ENCODE data around the gene TECPR1. TPM values are rescaled to one million over a fixed set of nuclear protein-coding genes. Genes with fewer than 3 reads are reported as not detected.

Gene TECPR1
- total RNA-seq, 1 experiment from 2014 or later = 21.5 TPM

DNA sequence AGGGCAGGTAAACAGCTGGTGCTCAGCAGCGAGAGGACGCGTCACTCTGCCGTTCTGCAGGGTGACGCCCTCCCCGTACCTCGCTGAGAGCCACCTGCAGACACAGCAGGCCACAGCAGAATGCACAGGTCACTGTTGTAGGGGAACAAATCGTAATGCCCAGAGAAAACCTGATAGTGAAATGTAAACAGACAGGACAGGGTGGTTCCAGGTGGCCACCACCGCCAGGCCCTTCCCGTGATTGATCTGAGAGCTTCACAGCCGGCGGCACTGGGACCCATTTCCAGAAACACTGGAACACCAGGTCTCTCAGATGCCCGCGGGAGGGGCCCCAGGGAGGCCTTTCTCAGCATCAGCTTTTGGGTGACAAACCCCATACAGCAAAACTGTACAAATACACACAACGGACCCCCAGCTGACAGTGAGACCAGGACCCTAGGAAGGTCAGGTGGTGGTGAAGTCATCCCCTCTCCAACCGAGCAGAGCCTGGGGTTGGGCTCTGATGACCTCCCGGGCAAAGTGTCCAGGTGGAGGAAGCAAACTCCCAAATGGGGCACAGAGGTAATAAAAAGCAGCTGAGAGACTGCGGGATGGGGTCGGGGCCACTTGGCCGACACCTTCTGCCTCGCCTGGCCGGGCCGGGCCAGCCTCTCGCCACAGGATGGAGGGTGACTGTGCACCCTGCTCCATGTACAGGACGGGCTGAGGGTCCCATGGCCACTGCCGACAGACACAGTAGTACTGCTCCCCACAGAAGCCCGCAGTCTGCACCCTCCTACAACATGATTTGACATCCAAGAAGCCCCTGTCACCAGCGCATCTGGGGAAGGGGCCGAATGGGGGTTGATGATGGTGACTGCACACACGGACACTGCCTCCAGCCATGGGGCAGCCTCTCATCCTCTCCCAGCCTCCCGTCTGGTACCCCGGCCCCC is 36.2 kb downstream of the TECPR1 start:
- H3K4me3 Mint-ChIP-seq = no peak overlapping the region
- no peak for DNase-seq (ENCODE audit: low spot score)
- H3K27ac Mint-ChIP-seq = peak overlapping the region; percentile 68; the same call in 1 of the 2 replicates
- POLR2A ChIA-PET = no interaction called here
- no peak for TF ChIP-seq ZNF671 (CRISPR knock-in tag; IDR thresholded peaks at IDR 0.05)
- TF ChIP-seq, protein P1, sequence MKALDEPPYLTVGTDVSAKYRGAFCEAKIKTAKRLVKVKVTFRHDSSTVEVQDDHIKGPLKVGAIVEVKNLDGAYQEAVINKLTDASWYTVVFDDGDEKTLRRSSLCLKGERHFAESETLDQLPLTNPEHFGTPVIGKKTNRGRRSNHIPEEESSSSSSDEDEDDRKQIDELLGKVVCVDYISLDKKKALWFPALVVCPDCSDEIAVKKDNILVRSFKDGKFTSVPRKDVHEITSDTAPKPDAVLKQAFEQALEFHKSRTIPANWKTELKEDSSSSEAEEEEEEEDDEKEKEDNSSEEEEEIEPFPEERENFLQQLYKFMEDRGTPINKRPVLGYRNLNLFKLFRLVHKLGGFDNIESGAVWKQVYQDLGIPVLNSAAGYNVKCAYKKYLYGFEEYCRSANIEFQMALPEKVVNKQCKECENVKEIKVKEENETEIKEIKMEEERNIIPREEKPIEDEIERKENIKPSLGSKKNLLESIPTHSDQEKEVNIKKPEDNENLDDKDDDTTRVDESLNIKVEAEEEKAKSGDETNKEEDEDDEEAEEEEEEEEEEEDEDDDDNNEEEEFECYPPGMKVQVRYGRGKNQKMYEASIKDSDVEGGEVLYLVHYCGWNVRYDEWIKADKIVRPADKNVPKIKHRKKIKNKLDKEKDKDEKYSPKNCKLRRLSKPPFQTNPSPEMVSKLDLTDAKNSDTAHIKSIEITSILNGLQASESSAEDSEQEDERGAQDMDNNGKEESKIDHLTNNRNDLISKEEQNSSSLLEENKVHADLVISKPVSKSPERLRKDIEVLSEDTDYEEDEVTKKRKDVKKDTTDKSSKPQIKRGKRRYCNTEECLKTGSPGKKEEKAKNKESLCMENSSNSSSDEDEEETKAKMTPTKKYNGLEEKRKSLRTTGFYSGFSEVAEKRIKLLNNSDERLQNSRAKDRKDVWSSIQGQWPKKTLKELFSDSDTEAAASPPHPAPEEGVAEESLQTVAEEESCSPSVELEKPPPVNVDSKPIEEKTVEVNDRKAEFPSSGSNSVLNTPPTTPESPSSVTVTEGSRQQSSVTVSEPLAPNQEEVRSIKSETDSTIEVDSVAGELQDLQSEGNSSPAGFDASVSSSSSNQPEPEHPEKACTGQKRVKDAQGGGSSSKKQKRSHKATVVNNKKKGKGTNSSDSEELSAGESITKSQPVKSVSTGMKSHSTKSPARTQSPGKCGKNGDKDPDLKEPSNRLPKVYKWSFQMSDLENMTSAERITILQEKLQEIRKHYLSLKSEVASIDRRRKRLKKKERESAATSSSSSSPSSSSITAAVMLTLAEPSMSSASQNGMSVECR (CRISPR knock-in tag; IDR thresholded peaks at IDR 0.05; ENCODE audit: borderline replicate concordance) = no peak
- no peak for TF ChIP-seq GRHL2 (CRISPR knock-in tag; IDR thresholded peaks at IDR 0.05; ENCODE audit: insufficient replicate concordance, severe bottlenecking)
- no peak for TF ChIP-seq EMX1 (CRISPR knock-in tag; IDR thresholded peaks at IDR 0.05)
- TF ChIP-seq, protein P2, sequence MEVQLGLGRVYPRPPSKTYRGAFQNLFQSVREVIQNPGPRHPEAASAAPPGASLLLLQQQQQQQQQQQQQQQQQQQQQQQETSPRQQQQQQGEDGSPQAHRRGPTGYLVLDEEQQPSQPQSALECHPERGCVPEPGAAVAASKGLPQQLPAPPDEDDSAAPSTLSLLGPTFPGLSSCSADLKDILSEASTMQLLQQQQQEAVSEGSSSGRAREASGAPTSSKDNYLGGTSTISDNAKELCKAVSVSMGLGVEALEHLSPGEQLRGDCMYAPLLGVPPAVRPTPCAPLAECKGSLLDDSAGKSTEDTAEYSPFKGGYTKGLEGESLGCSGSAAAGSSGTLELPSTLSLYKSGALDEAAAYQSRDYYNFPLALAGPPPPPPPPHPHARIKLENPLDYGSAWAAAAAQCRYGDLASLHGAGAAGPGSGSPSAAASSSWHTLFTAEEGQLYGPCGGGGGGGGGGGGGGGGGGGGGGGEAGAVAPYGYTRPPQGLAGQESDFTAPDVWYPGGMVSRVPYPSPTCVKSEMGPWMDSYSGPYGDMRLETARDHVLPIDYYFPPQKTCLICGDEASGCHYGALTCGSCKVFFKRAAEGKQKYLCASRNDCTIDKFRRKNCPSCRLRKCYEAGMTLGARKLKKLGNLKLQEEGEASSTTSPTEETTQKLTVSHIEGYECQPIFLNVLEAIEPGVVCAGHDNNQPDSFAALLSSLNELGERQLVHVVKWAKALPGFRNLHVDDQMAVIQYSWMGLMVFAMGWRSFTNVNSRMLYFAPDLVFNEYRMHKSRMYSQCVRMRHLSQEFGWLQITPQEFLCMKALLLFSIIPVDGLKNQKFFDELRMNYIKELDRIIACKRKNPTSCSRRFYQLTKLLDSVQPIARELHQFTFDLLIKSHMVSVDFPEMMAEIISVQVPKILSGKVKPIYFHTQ (CRISPR knock-in tag; IDR thresholded peaks at IDR 0.05) = no peak
- TF ChIP-seq, protein P3, sequence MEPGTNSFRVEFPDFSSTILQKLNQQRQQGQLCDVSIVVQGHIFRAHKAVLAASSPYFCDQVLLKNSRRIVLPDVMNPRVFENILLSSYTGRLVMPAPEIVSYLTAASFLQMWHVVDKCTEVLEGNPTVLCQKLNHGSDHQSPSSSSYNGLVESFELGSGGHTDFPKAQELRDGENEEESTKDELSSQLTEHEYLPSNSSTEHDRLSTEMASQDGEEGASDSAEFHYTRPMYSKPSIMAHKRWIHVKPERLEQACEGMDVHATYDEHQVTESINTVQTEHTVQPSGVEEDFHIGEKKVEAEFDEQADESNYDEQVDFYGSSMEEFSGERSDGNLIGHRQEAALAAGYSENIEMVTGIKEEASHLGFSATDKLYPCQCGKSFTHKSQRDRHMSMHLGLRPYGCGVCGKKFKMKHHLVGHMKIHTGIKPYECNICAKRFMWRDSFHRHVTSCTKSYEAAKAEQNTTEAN (CRISPR knock-in tag; IDR thresholded peaks at IDR 0.05) = no peak
- no peak for TF ChIP-seq ESRRA (CRISPR knock-in tag; IDR thresholded peaks at IDR 0.05; ENCODE audit: borderline replicate concordance)
- TF ChIP-seq ZNF263 (CRISPR knock-in tag; IDR thresholded peaks at IDR 0.05; ENCODE audit: low read depth) = no peak
- TF ChIP-seq, protein P4, sequence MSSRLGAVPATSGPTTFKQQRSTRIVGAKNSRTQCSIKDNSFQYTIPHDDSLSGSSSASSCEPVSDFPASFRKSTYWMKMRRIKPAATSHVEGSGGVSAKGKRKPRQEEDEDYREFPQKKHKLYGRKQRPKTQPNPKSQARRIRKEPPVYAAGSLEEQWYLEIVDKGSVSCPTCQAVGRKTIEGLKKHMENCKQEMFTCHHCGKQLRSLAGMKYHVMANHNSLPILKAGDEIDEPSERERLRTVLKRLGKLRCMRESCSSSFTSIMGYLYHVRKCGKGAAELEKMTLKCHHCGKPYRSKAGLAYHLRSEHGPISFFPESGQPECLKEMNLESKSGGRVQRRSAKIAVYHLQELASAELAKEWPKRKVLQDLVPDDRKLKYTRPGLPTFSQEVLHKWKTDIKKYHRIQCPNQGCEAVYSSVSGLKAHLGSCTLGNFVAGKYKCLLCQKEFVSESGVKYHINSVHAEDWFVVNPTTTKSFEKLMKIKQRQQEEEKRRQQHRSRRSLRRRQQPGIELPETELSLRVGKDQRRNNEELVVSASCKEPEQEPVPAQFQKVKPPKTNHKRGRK (CRISPR knock-in tag; IDR thresholded peaks at IDR 0.05; ENCODE audit: borderline replicate concordance) = no peak
- no peak for TF ChIP-seq HMGA2 (CRISPR knock-in tag; IDR thresholded peaks at IDR 0.05)
- no peak for TF ChIP-seq RORB (CRISPR knock-in tag; IDR thresholded peaks at IDR 0.05)
- TF ChIP-seq NR1H2 (CRISPR knock-in tag; IDR thresholded peaks at IDR 0.05) = no peak
- TF ChIP-seq ZNF317 (CRISPR knock-in tag; IDR thresholded peaks at IDR 0.05; ENCODE audit: borderline replicate concordance, low read depth) = no peak
- TF ChIP-seq, protein P5, sequence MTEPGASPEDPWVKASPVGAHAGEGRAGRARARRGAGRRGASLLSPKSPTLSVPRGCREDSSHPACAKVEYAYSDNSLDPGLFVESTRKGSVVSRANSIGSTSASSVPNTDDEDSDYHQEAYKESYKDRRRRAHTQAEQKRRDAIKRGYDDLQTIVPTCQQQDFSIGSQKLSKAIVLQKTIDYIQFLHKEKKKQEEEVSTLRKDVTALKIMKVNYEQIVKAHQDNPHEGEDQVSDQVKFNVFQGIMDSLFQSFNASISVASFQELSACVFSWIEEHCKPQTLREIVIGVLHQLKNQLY (CRISPR knock-in tag; IDR thresholded peaks at IDR 0.05) = no peak
- TF ChIP-seq ZBTB21 (CRISPR knock-in tag; IDR thresholded peaks at IDR 0.05; ENCODE audit: borderline replicate concordance) = no peak
- TF ChIP-seq, protein P6, sequence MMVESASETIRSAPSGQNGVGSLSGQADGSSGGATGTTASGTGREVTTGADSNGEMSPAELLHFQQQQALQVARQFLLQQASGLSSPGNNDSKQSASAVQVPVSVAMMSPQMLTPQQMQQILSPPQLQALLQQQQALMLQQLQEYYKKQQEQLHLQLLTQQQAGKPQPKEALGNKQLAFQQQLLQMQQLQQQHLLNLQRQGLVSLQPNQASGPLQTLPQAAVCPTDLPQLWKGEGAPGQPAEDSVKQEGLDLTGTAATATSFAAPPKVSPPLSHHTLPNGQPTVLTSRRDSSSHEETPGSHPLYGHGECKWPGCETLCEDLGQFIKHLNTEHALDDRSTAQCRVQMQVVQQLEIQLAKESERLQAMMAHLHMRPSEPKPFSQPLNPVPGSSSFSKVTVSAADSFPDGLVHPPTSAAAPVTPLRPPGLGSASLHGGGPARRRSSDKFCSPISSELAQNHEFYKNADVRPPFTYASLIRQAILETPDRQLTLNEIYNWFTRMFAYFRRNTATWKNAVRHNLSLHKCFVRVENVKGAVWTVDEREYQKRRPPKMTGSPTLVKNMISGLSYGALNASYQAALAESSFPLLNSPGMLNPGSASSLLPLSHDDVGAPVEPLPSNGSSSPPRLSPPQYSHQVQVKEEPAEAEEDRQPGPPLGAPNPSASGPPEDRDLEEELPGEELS (CRISPR knock-in tag; IDR thresholded peaks at IDR 0.05) = no peak
- TF ChIP-seq, protein P7, sequence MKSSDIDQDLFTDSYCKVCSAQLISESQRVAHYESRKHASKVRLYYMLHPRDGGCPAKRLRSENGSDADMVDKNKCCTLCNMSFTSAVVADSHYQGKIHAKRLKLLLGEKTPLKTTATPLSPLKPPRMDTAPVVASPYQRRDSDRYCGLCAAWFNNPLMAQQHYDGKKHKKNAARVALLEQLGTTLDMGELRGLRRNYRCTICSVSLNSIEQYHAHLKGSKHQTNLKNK (CRISPR knock-in tag; IDR thresholded peaks at IDR 0.05) = no peak
- TF ChIP-seq FOXK1 (CRISPR knock-in tag; IDR thresholded peaks at IDR 0.05) = no peak
- TF ChIP-seq, protein P8, sequence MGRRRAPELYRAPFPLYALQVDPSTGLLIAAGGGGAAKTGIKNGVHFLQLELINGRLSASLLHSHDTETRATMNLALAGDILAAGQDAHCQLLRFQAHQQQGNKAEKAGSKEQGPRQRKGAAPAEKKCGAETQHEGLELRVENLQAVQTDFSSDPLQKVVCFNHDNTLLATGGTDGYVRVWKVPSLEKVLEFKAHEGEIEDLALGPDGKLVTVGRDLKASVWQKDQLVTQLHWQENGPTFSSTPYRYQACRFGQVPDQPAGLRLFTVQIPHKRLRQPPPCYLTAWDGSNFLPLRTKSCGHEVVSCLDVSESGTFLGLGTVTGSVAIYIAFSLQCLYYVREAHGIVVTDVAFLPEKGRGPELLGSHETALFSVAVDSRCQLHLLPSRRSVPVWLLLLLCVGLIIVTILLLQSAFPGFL (CRISPR knock-in tag; IDR thresholded peaks at IDR 0.05; ENCODE audit: borderline replicate concordance) = no peak
- H3K27me3 Mint-ChIP-seq (ENCODE audit: low read depth) = no peaks in the 10 kb centered on the region
- CTCF ChIA-PET = no interaction called here
- H3K4me1 Mint-ChIP-seq = peaks cover 9% of the 10 kb centered on the region
- ATAC-seq = no peak
- H3K9me3 Mint-ChIP-seq = no peaks in the 10 kb centered on the region
- H3K36me3 Mint-ChIP-seq = no peaks in the 10 kb centered on the region
